ENCODE results near the gene HNF4A. TPM values are rescaled to one million over a fixed set of nuclear protein-coding genes. Genes with fewer than 3 reads are reported as not detected.

HNF4A gene
- polyA plus RNA-seq, 1 experiment, result 0.04 TPM

DNA sequence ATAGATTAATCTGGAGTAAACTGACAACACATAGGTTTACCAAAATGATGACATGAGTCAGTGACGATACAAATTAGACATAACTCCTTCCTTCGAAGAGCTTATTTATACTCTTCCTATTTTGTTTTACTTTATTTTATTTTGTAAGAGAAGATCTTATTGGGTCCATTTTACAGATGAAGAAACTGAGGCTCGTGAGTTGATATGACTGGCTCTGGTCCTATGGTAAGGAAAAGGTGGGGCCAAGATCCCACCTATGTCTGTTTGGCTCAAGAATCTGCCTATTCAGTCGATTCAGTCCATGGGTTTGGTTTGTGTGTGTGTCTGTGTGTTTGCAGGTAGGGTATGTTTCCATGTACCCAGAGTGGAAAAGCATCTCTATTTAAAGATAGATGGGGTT, 27.1 kb upstream of the HNF4A start:
- TF ChIP-seq, protein P1, sequence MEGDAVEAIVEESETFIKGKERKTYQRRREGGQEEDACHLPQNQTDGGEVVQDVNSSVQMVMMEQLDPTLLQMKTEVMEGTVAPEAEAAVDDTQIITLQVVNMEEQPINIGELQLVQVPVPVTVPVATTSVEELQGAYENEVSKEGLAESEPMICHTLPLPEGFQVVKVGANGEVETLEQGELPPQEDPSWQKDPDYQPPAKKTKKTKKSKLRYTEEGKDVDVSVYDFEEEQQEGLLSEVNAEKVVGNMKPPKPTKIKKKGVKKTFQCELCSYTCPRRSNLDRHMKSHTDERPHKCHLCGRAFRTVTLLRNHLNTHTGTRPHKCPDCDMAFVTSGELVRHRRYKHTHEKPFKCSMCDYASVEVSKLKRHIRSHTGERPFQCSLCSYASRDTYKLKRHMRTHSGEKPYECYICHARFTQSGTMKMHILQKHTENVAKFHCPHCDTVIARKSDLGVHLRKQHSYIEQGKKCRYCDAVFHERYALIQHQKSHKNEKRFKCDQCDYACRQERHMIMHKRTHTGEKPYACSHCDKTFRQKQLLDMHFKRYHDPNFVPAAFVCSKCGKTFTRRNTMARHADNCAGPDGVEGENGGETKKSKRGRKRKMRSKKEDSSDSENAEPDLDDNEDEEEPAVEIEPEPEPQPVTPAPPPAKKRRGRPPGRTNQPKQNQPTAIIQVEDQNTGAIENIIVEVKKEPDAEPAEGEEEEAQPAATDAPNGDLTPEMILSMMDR (IDR thresholded peaks at IDR 0.05; ENCODE audit: insufficient read depth, low read depth, low read length), result no peak
- DNase-seq (ENCODE audit: low read depth), result no peak
- Histone ChIP-seq H3K36me3 (ENCODE audit: control insufficient read depth, insufficient read depth, low read length) (no peaks in the 10 kb centered on the region), H3K4me3 (ENCODE audit: low read depth, low read length) (no peak overlapping the region), H3K27me3 (ENCODE audit: control insufficient read depth, insufficient read depth, low read length) (peaks cover 2% of the 10 kb centered on the region; the same call in 1 of the 2 replicates)
- ChIA-PET CTCF (interaction anchor here (0.6 to 4.7 kb wide), 2 partner anchors 8 to 18 kb away, joined by 3 to 28 read pairs; partner anchors contain the start of genes FITM2 and R3HDML), POLR2A (no interaction called here)

DNA sequence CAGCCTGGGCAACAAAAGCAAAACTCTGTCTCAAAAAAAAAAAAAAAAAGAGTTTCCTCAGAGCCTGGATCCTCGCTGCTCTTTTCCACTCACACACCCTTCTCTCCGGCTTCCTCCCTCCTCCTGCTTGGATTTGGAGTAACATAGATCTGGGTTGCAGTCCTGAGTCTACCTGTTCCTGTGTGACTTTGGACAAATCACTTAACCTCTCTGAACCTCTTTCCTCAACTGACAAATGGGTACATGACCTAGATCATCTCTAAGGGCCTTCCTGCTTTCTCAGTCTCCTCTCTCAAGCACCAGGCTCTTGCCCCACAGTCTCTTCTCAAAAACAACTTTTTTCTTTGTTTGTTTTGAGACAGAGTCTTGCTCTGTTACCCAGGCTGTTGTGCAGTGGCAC, 24.3 kb upstream of the HNF4A start:
- DNase-seq (ENCODE audit: low read depth), result no peak
- H3K27me3 ChIP-seq (ENCODE audit: control insufficient read depth, insufficient read depth, low read length), result peaks cover 12% of the 10 kb centered on the region
- ChIA-PET POLR2A (no interaction called here), CTCF (interaction anchor here (0.6 kb wide), 1 partner anchor 20 kb away, joined by 3 read pairs; the partner anchor contains the start of gene FITM2)
- H3K4me3 ChIP-seq (ENCODE audit: low read depth, low read length), result no peak overlapping the region
- H3K36me3 ChIP-seq (ENCODE audit: control insufficient read depth, insufficient read depth, low read length), result no peaks in the 10 kb centered on the region
- TF ChIP-seq, protein P1 (IDR thresholded peaks at IDR 0.05; ENCODE audit: insufficient read depth, low read depth, low read length), result no peak

DNA sequence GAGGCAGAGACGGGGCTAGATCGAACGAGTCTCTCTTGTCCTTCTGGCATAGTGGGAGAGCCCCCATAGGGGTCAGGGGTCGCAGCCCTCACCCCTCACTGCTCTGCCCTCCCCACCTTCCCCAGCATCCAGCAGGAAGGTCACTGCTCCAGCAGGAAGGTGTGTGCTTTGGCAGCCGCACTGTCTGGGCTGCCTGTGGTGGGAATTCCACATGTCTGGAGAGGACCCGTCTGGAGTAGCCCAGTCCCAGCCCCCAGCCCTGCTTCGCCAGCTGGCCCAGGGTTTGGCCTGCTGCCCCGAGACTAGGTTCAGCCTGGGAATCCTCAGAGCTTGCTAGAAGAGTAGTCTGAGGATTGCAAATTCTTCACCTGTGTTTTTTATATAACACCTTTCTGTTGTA, 21.2 kb upstream of the HNF4A start:
- POLR2A ChIA-PET, result no interaction called here
- H3K4me3 ChIP-seq (ENCODE audit: low read depth, low read length), result no peak overlapping the region
- peaks cover 21% of the 10 kb centered on the region for H3K27me3 ChIP-seq (ENCODE audit: control insufficient read depth, insufficient read depth, low read length)
- H3K36me3 ChIP-seq (ENCODE audit: control insufficient read depth, insufficient read depth, low read length), result no peaks in the 10 kb centered on the region
- CTCF ChIA-PET, result no interaction called here
- TF ChIP-seq, protein P1 (IDR thresholded peaks at IDR 0.05; ENCODE audit: insufficient read depth, low read depth, low read length), result no peak
- no peak for DNase-seq (ENCODE audit: low read depth)

DNA sequence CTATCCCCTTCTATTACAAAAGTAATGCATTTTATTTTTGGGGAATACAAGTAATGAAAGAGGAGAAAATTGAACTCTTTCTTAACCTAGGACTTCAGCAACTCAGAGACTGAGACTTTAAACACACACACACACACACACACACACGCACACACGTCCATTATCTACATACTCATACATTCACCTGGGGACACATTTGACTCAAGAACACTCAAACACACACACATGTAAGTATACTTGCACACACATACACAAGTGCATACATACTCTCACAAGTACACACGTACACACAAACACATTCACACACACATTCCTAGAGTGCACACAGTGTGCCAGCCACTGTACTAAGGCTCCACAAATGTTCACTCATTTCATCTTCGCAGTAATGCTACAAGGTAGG, 20.8 kb upstream of the HNF4A start:
- ChIA-PET CTCF (no interaction called here), POLR2A (no interaction called here)
- Histone ChIP-seq H3K4me3 (ENCODE audit: low read depth, low read length) (no peak overlapping the region), H3K36me3 (ENCODE audit: control insufficient read depth, insufficient read depth, low read length) (no peaks in the 10 kb centered on the region), H3K27me3 (ENCODE audit: control insufficient read depth, insufficient read depth, low read length) (peaks cover 21% of the 10 kb centered on the region)
- TF ChIP-seq, protein P1 (IDR thresholded peaks at IDR 0.05; ENCODE audit: insufficient read depth, low read depth, low read length), result no peak
- no peak for DNase-seq (ENCODE audit: low read depth)

DNA sequence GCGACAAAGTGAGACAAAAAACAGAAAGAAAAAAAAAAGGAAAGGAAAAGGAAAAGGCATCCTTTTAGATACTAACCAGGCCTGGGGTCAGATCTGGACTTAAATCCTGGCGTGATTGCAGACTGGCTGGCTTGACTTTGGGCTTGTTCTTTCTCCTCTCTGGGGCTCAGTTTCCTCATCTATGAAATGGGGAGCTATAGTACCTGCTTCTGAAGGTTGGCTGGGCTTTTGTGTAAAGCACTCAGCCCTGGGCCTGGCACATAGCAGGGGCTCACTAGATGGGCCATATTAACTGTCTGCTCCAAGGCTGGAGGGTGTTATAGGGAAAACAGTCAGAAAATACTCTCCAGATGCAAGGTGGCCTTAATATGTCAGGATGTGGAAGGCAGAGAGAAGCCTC, 19.8 kb upstream of the HNF4A start:
- no peaks in the 10 kb centered on the region for H3K36me3 ChIP-seq (ENCODE audit: control insufficient read depth, insufficient read depth, low read length)
- DNase-seq (ENCODE audit: low read depth), result no peak
- peaks cover 21% of the 10 kb centered on the region for H3K27me3 ChIP-seq (ENCODE audit: control insufficient read depth, insufficient read depth, low read length)
- ChIA-PET POLR2A (no interaction called here), CTCF (interaction anchor here (0.6 kb wide), 1 partner anchor 1946 kb away, joined by 3 read pairs; no protein-coding TSS in a partner anchor)
- no peak overlapping the region for H3K4me3 ChIP-seq (ENCODE audit: low read depth, low read length)
- TF ChIP-seq, protein P1 (IDR thresholded peaks at IDR 0.05; ENCODE audit: insufficient read depth, low read depth, low read length), result no peak
